ENCODE results near the gene CALML5.

The CALML5 gene

GRCh38 chr10:5532618-5533097 lies 33.3 kb upstream of the CALML5 start:
- DNase-seq, result no peak

DNA sequence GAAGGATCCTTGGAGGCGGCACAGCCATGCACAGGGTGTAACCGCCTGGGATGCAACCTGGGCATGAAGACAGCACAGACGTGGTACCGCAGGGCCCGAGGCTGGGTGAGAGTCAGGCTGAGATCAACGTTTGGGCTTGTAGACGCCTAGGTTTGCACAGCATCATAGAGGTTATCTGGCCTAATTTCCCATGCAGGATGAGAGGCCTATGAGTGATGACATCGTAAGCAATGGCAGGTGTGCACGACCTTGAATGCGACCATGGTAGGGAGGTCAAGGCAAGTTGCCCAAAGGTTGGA lies 32.9 kb upstream of the CALML5 start:
- DNase-seq, result no peak

- no peak for DNase-seq
Observed at GRCh38 chr10:5531558-5532306, 32.4 kb upstream of the CALML5 start.

- DNase-seq, result no peak
Observed at GRCh38 chr10:5530846-5531557, 31.6 kb upstream of the CALML5 start.

DNA sequence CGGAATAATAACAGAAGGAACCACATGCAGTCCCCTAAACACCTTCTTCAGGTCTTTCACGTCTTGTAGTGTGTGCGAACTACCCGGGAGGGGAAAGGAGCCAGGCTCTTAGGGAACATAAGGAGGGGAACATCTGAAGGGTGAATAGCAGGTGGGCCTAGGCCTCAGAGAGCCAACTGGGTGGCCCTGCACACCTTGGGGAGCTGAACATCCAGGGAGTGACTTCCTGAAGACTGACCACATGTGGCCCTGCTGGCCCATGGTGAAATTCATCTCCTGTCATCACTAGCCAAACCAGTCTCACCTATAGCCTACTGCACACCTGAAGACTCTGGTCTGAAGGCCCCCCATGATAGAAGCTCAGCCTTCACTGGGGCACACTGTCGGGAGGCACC lies 31.0 kb upstream of the CALML5 start:
- DNase-seq, result no peak

DNA sequence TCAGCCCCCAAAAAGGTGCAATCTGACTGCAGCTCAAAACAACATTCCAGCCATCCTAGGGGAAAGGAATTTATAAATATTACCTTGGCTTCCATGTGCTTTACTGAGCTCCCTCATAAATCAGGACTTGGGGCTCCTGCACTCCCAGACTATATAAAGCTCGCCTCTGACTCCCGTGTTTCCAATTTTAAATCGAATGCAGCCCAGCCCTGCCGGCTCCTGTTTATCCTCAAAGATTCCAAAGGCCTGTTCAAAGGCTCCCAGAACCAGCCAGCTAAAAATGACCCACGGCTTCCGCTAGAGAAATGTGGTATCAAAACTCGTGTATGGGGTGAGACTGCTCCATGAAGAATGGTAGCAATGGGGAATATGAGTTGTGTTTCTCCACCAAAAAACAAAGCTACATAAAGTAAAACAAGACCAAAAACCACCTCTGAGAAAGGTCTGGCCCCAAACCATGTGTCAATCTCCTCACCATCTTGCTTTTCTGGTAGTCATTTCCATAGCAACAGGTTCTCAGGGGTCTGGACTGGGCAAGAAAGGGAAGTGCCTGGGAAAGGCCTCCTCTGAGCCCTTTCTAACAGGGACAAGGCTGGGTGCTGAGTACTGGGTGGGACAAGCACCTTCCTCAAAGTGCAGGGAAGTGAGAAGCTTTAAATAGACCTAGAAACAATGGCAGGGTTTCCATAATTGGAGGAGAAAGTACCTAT lies 30.5 kb upstream of the CALML5 start:
- no peak for DNase-seq

DNA sequence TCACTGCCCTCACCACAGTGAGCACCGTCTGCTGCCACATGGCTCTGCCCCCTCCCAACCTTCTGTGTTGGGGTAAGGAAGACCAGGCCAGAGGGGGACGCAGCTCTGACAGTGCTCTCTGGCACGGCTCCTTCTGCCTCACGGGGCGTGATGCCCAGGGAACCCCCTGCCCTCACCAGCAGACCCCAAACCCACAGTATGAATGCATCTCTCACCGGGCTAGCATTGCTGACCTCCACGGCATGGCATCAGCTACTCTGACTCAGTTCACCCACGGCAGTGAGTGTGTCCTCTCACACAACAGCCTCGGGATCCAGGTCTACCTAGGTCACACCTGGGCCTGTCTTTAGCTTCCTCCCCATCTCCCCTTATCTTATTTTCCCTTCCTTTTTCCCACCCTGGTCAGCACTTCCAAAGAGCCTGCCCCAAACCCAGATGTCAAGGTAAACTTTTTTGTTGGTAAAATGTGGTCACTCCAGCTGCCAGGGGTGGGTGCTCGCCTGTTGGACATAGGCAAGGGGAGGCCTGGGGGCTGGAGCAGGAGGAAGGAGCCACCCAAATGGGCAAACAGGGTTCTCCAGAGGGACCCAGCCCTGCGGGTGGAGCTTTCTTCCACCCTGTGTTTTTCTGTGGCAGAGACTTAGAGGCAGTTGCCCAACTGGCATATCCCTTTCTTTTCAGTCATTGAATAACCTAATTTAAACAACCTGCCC lies 29.8 kb upstream of the CALML5 start:
- no peak for DNase-seq

- peak; percentile 32 for DNase-seq
Observed at GRCh38 chr10:5527332-5528200, 28.2 kb upstream of the CALML5 start.

DNA sequence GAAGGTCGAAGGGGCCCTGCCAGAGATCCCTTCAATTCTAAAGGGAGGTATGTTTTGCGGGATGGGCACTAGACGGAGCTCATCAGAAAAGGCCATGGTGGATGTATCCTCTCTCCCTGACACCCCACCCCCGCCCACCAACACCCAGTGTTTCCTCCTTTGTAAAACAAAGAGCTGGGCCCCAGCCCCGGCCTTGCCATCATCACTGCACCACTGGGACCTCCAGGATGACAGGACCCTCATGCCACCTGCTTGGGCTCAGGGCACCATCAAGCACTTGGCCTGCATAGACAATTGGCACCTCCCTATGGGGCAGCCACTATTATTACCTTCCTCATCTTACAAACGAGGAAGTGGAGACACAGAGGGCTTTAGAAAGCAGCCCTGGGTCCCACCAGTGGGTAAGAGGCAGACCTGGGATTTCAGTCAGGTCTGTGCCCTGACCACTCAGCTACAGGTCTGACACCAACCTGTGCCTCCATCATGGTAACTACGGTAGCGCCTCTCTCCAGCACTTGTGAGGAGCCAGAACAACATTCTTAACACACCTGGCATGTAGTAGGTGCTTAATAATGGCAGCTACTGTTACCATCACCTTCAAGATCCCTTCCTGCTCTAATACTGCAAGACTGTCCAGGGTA lies 27.4 kb upstream of the CALML5 start:
- DNase-seq, result no peak

- DNase-seq, result no peak
Observed at GRCh38 chr10:5525561-5526341, 26.4 kb upstream of the CALML5 start.

DNA sequence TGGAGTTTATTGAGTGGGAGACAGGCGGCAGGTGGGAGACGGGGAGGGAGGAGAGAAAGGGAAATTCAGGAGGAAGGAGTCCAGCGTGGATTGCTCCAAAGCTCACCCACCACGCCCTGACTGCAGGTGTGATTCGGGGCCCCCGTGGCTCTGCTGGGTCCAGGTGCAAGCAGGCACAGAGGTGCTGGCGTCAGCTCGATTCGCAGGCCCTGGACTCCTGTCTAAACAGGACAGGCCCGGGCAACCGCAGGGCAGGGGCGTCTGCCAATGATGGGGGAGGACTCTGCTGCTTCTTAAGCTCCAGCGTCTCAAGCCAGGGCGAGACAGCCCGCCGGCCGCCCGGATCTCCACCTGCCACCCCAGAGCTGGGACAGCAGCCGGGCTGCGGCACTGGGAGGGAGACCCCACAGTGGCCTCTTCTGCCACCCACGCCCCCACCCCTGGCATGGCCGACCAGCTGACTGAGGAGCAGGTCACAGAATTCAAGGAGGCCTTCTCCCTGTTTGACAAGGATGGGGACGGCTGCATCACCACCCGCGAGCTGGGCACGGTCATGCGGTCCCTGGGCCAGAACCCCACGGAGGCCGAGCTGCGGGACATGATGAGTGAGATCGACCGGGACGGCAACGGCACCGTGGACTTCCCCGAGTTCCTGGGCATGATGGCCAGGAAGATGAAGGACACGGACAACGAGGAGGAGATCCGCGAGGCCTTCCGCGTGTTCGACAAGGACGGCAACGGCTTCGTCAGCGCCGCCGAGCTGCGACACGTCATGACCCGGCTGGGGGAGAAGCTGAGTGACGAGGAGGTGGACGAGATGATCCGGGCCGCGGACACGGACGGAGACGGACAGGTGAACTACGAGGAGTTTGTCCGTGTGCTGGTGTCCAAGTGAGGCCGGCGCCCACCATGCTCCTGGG lies 25.5 kb upstream of the CALML5 start, which contains the start of gene CALML3:
TSS of gene CALML3 (plus strand) at position 321 of the 920 bp plus-strand sequence. CDS start at position 446, 125 bp downstream.
- DNase-seq, result no peak

DNA sequence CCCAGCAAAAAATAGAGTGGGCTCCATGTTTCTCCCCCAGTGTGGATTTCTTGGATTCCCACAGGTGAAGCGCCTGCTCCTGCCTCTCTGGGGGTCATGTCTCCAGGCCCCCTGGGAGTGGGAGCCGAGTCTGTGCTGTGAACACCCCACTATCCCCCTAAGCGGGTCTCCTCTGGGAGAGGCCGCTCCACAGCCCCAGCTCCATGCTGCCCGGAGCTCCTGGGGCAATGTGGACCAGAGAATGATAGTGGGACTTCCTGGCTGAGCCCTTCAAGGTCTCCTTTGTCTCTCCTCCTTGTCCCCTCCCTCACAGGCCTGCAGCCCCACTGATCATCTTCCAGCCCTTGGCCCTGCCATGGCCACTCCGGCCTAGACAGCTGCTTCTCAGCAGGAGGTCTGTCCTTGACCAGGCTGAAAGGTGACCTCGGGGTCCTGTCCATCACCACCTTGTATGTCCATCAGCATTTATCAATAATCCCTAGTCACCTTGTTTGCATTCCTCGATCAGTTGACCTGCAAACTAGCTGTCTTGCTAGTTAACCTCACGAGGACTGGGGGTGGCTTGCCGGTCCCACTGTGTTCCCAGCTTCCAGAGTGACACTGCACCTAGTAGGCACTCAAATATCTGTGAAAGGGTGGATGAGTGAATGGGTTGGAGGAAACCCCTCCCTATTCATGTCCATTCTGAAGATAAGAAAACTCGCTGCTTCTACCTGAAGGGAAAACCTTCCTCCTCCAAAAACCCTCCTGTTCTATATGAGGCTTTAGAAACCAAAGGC lies 24.6 kb upstream of the CALML5 start:
- DNase-seq, result no peak

DNA sequence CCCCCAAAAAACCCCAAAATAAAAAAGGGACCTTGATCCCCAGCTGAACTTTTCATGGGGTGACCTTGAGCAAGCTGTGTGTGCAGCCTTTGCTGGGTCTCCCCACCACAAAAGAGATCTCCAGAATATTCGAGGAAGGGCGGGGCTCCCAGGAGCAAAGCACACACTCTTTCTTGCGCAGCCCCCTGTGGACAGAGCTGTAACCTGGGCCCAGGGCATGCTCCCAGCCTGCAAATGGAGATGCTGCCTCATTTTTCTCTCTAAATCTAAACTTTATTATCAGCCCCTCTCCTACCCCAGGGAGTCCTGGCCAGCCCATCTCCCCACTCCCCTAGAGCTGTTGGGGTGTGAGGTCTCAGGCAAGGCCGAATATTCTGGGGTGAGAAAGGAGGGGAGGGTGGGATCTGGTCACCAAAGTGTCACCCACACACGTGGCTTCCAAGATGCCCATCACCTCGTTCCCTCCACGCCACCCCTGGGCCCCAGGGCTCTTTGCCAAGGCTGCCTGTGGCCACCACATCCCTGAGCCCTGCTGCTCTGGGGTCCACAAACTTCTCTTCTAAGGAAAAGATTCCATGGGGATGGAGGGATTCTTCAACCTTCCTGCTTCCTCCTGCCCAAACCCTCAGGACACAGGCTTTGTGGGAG lies 23.7 kb upstream of the CALML5 start:
- no peak for DNase-seq

- no peak for DNase-seq
Observed at GRCh38 chr10:5519054-5519453, 19.7 kb upstream of the CALML5 start.

- DNase-seq, result peak; percentile 80
Observed at GRCh38 chr10:5518143-5518542, 18.8 kb upstream of the CALML5 start.

DNA sequence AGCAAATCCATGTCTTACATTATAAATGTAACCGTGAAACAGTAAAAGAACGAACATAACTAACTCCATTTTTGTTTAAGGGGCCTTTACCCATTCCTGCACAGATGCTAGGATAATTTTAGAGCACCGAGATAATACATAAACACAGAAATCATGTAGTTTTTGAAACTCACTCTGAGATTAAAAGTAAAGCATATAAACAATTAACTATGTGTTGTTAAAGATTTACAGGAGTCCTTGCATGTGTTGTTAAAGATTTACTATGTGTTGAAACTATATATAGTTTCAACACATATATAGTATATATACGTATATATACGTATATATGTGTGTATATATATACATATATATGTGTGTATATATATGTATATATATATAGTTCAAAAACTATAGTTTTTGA lies 18.2 kb upstream of the CALML5 start:
- DNase-seq, result no peak

GRCh38 chr10:5515948-5516761 lies 16.8 kb upstream of the CALML5 start:
- no peak for DNase-seq

Data from NCI-H2029 (cell line).